ENCODE measurements around the gene DMRTC2.
A peak's percentile ranks its signal among the peaks of the same experiment; 100 is the strongest.

Gene DMRTC2

DNA sequence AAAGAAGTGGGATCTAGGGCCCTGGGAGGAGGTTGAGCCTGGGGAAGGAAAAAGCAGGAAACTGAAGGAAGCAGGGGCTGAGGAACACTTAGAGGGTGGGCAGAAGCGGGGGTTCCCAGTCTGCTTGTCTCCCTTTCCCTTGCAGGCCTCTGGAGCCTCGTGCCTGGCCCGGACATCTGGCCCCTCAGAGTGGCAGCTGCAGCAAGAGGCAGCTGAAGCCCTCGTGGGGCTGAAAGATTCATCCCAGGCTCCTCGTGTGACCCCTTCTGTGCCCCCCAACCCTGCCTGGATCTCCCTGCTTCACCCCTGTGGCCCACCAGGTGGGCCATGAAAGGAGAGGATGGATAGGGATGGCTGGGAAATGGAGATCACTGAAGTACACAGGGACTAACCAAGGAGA is 5.5 kb downstream of the DMRTC2 start:
- in situ Hi-C loops (cut with HindIII; ENCODE audit: low pct_unique_long_range_greater_than_20kb, low sequenced_read_pairs), result no loop called here
- no peak for TF ChIP-seq JUND (IDR thresholded peaks at IDR 0.05; ENCODE audit: low read depth)
- no peak for DNase-seq (ENCODE audit: low read depth in 1 of 2, low spot score in 1 of 2)

DNA sequence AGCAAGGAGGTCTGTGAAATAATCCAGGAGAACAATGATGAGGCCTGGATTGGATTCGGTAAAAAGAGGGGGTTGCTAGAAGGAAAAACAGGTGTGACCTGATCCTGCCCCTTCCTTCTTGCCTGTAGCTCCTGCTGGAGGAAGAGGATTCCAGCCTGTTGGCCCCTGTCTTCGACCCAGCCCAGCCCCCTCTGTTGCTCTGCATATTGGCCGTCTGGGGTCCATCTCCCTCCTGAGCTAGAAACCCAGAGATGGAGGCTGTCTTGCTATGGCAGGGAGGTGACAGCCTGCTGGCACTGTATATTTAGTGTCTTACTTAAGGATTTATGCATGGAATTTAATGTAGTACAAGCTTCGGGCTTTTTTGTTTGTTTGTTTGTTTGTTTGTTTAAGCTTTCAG is 6.6 kb downstream of the DMRTC2 start:
- in situ Hi-C loops (cut with HindIII; ENCODE audit: low pct_unique_long_range_greater_than_20kb, low sequenced_read_pairs), result no loop called here
- TF ChIP-seq JUND (IDR thresholded peaks at IDR 0.05; ENCODE audit: low read depth), result no peak
- DNase-seq (ENCODE audit: low read depth in 1 of 2, low spot score in 1 of 2), result no peak

GRCh38 chr19:41853344-41853743 is 8.5 kb downstream of the DMRTC2 start:
- no peak for TF ChIP-seq JUND (IDR thresholded peaks at IDR 0.05; ENCODE audit: low read depth)
- in situ Hi-C loops (cut with HindIII; ENCODE audit: low pct_unique_long_range_greater_than_20kb, low sequenced_read_pairs), result no loop called here
- DNase-seq (ENCODE audit: low read depth in 1 of 2, low spot score in 1 of 2), result no peak

- TF ChIP-seq JUND (IDR thresholded peaks at IDR 0.05; ENCODE audit: low read depth), result no peak
- no peak for DNase-seq (ENCODE audit: low read depth in 1 of 2, low spot score in 1 of 2)
- in situ Hi-C loops (cut with HindIII; ENCODE audit: low pct_unique_long_range_greater_than_20kb, low sequenced_read_pairs), result no loop called here
Observed at GRCh38 chr19:41853768-41854167, 8.9 kb downstream of the DMRTC2 start.

DNA sequence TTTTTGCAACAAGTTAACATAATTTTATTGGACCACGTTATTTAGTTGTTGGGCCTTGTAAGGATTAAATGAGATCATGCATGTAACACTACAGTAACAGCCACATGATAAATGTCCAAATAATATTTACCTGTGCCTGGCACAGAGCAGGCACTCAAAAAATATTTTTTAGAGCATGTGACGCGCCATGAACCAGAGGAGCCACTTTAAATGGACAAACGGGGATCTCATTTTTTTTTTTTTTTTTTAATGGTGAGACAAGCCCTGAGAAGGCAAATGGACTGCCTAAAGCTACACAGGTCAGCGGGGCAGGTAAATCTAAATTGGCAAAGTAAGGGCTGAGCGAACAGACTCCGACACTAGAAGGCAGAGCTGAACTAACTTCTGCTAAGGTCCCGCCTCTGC is 14.4 kb downstream of the DMRTC2 start:
- DNase-seq (ENCODE audit: low read depth in 1 of 2, low spot score in 1 of 2), result no peak
- no peak for TF ChIP-seq JUND (IDR thresholded peaks at IDR 0.05; ENCODE audit: low read depth)
- in situ Hi-C loops (cut with HindIII; ENCODE audit: low pct_unique_long_range_greater_than_20kb, low sequenced_read_pairs), result no loop called here

DNA sequence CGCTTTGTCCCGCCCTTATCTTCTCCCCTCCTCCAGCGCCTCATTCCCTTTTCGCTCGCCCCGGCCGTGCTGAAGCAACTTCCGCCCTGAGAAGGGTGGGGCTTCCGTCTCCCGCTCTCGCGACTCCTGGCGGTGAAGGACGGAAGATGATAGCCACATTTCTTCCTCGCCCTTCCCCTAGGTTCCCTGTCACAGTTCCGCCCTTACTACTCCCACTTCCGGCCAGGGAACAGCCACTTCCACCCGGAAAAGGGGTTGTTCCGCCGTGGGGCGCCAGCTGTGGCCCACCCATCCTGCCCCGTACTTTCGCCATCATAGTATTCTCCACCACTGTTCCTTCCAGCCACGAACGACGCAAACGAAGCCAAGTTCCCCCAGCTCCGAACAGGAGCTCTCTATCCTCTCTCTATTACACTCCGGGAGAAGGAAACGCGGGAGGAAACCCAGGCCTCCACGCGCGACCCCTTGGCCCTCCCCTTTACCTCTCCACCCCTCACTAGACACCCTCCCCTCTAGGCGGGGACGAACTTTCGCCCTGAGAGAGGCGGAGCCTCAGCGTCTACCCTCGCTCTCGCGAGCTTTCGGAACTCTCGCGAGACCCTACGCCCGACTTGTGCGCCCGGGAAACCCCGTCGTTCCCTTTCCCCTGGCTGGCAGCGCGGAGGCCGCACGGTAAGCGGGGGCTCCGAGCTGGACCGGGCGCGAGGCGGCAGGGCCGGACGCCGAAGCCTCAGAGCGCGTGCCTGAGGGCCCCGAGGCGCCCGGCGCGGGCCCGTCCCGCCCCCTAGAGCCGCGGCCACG is 15.0 kb downstream of the DMRTC2 start, which contains the start of gene RPS19:
TSS of gene RPS19 (plus strand) at position 638 of the 801 bp plus-strand sequence. CDS start 520 bp downstream, outside the sequence.
- no peak for TF ChIP-seq JUND (IDR thresholded peaks at IDR 0.05; ENCODE audit: low read depth)
- in situ Hi-C loops (cut with HindIII; ENCODE audit: low pct_unique_long_range_greater_than_20kb, low sequenced_read_pairs), result no loop called here
- DNase-seq (ENCODE audit: low read depth in 1 of 2, low spot score in 1 of 2), result peak; percentile 87 to 98

DNA sequence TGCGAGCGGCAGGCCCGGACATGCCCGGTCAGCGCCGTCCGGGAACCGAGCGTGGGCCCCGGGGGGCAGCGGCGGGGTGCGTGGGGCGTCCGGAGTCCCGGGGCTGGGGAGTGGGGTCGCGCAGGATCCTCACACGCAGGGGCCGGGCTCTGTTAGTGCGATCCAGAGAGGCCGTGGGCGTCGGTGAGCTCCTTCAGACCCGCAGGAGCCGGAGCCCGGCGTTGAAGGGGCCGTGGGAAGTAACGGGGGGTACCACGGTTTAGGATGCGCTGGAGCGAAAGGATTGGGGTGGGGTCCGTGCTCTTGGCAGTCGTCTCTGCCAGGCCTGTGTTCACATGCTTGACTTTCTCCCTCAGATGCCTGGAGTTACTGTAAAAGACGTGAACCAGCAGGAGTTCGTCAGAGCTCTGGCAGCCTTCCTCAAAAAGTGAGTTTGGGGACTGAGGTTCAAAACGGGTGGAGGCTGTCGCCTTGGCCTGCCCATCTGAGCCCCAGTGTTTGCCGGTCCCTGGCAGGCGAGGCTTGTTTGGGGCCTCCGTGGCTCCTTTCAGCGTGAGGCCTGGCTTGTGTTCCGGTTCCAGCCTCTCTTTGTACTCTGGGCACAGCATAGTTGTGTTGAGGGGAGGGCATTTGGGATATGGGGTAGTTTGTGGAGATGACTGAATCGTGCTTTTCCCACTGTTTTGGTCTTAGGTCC is 15.7 kb downstream of the DMRTC2 start:
- no peak for TF ChIP-seq JUND (IDR thresholded peaks at IDR 0.05; ENCODE audit: low read depth)
- no peak for DNase-seq (ENCODE audit: low read depth in 1 of 2, low spot score in 1 of 2)
- in situ Hi-C loops (cut with HindIII; ENCODE audit: low pct_unique_long_range_greater_than_20kb, low sequenced_read_pairs), result no loop called here

DNA sequence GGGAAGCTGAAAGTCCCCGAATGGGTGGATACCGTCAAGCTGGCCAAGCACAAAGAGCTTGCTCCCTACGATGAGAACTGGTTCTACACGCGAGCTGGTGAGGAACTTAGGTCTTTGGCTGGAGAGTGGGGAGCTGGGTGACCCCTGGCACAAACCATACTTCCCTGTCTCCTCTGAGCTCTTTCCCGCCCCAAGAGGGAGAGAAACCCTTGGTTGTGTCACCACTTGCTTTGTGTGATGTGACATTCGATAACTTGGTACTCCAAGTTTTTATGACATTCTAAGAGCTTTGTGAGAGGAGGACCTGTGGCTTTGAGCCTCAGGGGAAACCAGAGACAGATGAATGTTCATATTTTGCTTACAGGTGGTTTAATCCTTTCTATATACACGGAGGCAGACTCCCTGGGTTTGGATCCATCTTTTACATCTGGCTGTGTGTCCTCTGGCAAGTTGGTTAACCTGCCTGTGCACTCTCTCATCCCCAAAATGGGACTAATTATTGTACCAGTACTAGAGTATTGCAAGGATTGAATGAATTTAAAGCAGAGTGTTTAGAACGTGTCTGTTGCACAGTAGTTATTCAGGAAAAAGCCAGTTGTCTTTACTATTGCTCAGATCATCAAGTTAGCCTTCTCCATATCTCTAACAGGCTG is 16.4 kb downstream of the DMRTC2 start:
- in situ Hi-C loops (cut with HindIII; ENCODE audit: low pct_unique_long_range_greater_than_20kb, low sequenced_read_pairs), result no loop called here
- no peak for TF ChIP-seq JUND (IDR thresholded peaks at IDR 0.05; ENCODE audit: low read depth)
- DNase-seq (ENCODE audit: low read depth in 1 of 2, low spot score in 1 of 2), result no peak

GRCh38 chr19:41861846-41862245 is 17.0 kb downstream of the DMRTC2 start:
- DNase-seq (ENCODE audit: low read depth in 1 of 2, low spot score in 1 of 2), result no peak
- in situ Hi-C loops (cut with HindIII; ENCODE audit: low pct_unique_long_range_greater_than_20kb, low sequenced_read_pairs), result no loop called here
- no peak for TF ChIP-seq JUND (IDR thresholded peaks at IDR 0.05; ENCODE audit: low read depth)

DNA sequence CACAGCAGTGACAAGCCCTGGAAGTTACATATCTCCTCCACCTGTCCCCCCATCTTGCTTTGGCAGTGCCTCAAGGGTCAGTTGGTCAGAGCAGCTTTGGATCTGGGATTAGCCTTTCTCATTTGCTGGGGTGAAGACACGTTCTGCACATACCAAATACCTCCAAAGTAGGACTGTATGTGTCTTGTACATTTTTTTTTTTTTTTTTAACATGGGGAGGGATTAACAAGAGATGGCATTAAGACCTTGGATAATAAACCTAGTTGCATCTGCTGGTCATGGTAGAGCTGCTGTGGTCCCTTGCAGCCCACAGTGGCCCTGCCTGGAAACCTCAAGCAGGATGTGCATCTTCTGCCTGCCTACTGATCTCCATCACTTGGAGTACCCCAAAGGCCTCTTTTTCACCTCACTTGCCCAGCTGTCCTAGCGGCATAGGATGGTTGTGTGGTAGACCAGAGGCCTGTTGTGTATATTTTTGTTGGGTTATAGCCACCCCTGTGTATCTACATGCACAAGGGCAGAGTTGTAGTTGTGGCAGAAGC is 17.7 kb downstream of the DMRTC2 start:
- no peak for TF ChIP-seq JUND (IDR thresholded peaks at IDR 0.05; ENCODE audit: low read depth)
- in situ Hi-C loops (cut with HindIII; ENCODE audit: low pct_unique_long_range_greater_than_20kb, low sequenced_read_pairs), result no loop called here
- DNase-seq (ENCODE audit: low read depth in 1 of 2, low spot score in 1 of 2), result no peak

DNA sequence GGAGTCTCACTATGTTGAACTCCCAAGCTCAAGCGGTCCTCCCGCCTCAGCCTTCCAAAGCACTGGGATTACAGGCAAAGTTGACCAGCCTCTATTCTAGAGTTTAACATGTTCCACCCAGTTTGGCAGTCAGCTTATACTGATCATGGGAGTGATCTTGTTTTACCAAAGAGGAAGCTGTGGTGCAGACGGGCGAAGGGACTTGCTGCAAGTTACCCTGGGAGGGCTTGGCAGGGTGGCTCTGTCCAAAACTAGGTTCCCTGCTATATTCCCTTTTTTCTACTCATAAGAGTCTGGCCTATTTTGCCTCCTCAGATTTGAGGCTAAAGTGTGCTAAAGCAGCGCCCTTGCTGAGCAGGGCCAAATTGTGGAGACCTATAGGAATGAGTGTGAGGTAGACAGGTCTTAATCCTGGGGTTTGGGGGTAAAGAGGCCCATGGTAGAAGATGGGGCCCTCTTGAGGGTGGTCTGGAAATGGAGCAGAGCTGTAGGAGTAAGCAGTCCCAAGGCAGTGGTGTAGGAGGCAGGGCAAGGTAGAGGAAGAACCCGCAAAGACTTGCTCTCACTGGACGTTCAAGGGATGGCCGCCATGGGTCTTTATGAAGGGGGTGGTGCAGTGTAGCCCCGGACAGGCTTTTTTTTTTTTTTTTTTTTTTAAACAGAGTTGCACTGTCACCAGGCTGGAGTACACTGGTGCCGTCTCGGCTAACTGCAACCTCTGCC is 18.5 kb downstream of the DMRTC2 start:
- in situ Hi-C loops (cut with HindIII; ENCODE audit: low pct_unique_long_range_greater_than_20kb, low sequenced_read_pairs), result no loop called here
- no peak for DNase-seq (ENCODE audit: low read depth in 1 of 2, low spot score in 1 of 2)
- TF ChIP-seq JUND (IDR thresholded peaks at IDR 0.05; ENCODE audit: low read depth), result no peak

GRCh38 chr19:41864374-41864773 is 19.5 kb downstream of the DMRTC2 start:
- DNase-seq (ENCODE audit: low read depth in 1 of 2, low spot score in 1 of 2), result no peak
- no peak for TF ChIP-seq JUND (IDR thresholded peaks at IDR 0.05; ENCODE audit: low read depth)
- in situ Hi-C loops (cut with HindIII; ENCODE audit: low pct_unique_long_range_greater_than_20kb, low sequenced_read_pairs), result no loop called here

Data from T47D (cell line).